Measurements from ENCODE around the gene ZNF366.

The ZNF366 gene

DNA sequence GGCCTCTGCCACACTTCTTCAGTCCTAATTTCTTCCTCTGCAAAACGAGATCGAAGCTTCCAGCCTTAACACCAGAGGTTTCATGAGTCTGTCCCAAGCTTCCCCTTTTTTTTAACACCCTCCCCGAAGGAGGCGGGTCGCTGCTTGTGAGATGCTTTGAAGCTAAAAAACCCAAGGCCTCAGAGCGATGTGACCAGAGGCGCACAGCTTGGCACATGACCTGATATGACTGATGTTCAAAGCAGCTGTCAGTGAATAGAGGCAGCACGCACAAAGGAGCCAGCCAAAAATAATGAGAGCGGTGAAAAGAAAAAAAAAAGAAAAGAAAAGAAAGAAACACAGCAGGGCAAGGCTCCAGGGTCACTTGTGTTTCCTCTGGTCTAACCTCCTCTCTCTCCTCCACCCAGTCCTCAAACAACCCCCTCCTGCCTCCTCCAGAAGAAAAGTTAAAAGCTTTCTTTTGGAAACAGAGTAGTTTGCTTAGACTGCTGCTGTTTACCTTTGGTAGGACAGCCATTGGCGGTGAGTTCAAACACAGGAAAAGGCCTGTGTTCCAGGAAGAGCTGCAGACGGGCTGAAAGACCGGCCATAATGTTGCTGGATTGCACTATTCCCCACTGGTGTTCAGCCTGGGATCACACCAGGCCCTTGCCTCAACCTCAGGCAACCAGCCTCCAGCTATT, 10.9 kb upstream of the ZNF366 start:
- no peak for DNase-seq (ENCODE audit: low read depth in 2 of 2)

DNA sequence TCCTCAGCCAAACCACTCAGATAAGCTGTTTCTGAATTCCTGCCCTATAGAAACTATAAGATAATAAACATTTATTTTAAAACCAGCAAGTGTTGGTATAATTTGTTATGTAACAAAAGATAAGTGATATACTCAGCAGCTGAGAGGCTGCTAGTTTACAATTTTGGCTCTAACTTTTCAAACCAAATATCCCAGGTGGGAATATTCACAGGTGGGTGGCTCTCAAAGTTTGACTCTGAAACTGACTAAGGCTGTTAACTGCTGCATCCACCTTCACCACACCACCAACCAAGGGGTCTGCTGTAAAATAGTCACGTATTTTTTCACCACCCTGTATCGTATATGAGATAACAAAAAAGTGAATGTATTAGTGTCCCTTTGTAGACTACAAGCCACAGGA, 9.7 kb upstream of the ZNF366 start:
- DNase-seq (ENCODE audit: low read depth in 2 of 2): no peak

DNA sequence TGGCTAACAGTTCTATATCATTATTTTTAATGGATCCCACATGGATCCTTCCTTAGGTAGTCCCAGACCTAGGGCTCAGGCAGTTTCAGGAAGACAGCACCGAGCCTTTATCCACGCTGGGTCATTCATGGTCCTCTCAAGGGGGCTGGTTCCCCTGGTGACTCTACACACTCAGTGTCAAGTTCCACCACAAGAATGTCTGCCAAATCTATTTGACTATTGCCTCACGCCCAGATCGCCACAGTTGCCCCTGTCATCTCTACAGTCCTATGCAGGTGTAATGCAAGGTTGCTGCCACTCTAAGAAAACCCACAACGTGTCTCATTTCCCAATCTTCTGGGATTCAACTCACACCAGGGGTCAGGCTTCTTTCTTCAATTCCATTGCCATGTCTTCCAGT, 8.0 kb upstream of the ZNF366 start:
- DNase-seq (ENCODE audit: low read depth in 2 of 2): no peak

DNA sequence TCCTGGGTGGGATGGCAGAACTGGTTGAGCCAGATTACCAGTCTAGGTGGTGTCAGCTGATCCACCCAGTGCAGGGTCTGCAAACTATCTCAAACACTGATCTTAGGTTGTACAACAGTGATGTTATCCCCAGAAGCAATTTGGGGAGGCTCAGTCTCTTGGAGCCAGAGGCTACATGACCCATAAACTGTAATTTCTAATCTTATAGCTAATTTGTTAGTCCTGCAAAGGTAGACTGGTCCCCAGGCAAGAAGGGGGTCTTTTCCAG, 5.3 kb upstream of the ZNF366 start:
- no peak for DNase-seq (ENCODE audit: low read depth in 2 of 2)

DNA sequence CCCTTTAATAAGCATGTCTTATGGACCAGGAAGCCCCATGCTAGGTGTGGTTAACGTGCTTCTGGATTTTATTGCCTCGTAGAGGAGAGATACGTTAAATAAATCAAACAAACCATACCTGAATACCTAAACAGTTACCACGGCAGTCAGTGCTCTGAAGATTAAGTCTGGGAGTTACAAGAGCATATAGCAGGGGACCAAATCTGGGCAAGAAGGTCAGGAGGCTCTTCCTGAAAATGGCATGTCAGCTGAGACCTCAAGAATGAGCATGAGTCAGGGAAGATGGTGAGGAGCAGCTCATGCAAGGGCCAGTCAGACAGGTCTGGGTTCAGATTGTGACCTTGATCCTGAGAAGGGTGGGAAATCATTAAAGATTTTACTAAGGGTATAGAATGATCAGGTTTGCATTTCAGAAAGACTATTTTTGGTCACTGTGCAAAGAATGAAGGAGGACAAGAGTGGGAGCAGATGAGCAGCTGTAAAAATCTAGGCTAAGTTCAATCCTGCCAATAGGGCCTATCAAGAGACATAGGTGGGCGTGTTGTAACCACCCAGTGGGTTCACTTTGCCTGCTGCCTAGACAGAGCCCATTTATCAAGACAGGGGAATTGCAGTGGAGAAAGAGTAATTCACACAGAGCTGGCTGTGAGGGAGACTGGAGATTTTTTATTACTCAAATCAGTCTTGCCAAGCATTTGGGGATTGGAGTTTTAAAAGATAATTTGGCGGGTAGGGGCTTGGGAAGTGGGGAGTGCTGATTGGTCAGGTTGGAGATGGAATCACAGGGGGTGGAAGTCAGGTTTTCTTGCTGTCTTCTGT, 4.8 kb upstream of the ZNF366 start:
- DNase-seq (ENCODE audit: low read depth in 2 of 2): no peak

DNA sequence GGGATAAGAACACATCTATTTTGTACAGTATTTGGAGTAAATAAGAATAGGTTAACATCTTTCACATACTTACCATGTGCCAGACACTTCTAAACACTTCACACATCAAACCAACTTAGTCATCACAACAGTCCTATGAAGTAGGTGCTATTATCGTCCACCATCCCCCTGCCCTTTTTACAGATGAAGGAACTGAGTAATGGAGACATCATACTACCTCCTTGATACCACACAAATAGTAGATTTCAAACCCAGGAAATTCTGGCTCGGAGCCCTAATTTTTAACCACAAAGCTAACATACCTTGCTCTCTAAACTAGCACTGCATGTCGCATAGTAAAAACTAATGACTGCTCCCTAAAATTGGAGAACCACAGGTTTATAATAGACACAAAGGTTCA, 4.2 kb upstream of the ZNF366 start:
- DNase-seq (ENCODE audit: low read depth in 2 of 2): no peak

DNA sequence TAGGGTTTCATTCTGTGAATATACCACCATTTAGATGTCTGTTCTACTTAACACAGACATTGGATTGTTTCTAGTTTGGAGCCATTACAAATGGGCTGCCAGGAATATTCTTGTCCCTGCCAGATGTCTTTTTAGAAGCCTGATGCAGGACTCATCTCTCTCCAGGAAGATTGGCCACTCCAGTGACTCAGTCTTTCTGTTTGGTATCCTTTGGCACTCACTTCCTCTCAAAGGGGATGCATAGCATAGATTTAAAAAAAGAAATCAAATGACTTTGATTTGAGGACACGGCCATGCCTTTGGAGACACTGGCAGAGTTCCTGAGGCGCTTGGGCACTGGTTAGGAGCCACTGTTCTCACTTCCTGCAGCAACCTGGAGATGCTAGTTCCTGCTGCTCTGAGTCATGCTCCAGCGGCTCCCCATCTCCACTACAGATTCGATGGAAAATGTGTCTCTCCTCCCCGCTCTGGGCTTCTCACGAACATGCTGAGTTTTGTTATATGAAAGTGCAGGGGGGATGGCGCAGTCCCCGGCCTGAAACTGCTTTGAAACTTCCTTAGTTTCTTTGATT, 3.5 kb upstream of the ZNF366 start:
- DNase-seq (ENCODE audit: low read depth in 2 of 2): no peak

DNA sequence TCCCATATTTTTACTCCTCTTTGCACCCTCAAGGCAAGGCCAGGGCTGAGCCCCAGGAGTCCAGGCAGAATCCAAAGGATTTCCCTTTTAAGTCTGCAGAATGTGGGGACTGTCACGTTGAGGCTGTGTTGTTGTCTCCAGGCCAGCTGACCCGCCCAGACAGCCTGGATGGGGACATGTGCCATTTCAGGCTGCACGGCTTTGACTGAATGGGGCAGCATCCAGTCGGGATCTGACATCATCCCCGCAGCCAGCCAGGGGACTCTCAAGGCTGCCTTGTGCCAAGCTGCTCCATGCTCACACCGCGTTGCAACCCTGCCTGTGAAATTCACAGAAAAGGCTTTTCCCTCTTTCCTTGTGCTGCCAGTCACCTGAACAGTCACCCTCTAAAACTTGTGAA, 2.2 kb upstream of the ZNF366 start:
- DNase-seq (ENCODE audit: low read depth in 2 of 2): no peak

DNA sequence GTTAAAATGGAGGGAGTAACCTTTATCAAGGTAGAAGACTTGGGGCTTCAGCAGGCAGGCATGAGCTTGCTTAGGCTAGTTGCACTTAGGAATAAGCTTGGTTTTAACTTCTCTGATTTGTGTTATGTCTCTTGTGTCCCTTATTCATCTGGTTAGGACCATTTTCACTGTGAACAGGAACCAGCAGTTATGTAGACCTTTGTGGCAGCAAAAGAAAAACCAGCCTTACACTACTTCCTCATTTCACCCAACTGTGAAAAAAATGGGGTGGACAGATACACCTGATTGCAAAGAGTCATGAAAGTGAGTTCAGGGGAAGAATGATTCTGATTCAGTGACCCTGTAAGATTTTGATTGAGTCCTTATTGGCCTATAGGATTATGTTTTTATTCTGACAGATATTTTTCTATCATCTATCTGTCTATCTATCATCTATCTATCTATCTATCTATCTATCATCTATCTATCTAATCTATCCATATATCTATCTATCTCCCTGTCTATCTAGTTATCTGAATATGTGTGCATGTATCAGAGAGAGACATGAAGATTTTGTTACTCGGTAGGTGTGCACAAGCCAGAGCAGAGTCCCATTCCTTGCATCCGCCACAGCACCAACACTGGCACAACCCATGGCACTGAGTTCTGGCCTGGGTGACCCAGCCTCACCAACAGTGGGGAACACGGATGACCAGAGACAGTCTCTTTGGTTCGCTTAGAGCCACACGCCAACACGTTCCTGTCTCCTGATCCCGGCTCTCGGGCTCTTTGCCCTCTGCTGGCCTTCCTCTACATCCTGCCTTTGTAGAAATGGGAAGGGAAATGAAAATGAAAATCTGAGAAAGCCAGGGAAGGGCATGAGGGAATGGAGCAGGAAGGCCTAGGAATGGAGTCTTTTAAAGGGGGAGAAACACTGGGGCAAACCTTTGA, 1.3 kb upstream of the ZNF366 start:
- no peak for DNase-seq (ENCODE audit: low read depth in 2 of 2)

DNA sequence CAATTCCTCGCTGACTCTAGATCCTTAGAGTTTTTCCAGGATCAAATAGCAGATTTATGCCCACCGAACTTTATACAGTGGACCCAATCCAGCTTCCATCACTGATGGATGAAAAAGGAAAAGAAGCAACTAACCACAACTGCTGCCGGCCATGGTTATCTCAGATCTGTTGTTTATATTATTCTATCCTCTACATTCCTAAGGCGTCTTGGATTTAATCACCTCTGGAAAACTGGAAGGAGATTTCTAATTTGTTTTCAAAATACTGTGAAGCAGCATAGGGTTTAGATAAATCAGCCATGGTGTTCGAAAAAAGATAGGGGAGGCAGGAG, 663 bp upstream of the ZNF366 start:
- DNase-seq (ENCODE audit: low read depth in 2 of 2): no peak

DNA sequence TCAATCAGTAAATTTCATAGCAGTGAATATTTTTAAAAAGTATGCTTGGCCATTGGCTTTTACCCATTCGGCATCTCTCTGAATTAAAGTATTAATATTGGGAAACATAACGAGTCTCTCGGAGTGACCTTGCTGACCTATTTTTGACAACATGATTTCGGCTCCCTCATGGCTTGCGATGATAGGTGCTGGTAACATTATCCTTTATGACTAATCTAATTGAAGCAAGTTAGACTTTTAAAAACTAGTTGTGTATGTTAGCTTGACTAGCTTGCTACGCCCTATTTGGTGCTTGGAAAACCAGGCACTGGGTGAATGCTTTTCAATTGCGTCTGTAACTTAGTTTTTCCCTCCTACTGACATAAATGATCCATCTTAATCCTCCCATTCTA, 1.1 kb downstream of the ZNF366 start:
- DNase-seq (ENCODE audit: low read depth in 2 of 2): no peak

DNA sequence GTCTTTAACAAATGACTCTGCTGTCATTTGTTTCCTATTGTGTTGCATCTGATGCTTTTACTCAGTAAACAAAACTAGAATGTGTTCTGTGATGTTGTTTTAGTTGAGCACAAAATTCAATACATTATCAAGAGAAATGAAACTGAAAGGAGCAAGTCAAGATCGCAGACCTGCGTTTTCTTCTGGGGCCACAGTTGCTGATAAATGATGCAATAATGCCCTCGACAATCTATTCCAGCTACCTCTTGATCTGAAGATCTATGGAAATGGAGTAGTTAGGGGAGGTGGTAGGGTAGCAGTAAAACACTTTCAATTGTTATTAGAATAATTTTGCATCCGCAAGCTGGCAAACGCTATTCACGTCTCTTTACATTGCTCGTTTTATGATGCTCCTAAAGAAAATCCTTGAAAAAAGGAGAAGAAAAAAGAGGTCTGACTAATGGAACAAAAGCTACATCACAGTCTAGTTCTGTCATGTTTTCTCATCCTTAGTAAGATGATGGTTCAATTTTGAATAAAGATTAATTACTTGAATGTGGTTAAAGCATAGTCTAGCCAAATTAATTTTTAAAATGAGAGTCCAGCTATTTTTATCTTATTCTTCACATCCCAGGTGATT, 1.6 kb downstream of the ZNF366 start:
- DNase-seq (ENCODE audit: low read depth in 2 of 2): no peak

DNA sequence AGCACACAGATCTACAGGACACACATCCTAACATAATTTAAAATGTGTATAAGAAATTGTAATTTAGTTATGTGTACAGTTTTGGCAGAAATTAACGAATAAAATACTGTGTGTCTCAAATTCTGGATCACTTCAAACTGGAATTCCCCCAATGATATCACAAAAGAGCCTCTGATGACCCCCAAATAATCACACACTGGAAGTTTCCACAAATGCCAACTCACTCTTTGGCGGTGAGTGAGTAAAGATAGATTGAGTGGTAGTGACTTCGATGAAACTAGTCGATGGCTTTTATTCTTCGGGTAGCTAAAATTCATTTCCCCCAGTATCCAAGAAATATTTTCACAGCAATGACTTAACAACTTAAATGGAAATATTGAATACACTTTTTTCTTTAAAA, 2.2 kb downstream of the ZNF366 start:
- DNase-seq (ENCODE audit: low read depth in 2 of 2): no peak

DNA sequence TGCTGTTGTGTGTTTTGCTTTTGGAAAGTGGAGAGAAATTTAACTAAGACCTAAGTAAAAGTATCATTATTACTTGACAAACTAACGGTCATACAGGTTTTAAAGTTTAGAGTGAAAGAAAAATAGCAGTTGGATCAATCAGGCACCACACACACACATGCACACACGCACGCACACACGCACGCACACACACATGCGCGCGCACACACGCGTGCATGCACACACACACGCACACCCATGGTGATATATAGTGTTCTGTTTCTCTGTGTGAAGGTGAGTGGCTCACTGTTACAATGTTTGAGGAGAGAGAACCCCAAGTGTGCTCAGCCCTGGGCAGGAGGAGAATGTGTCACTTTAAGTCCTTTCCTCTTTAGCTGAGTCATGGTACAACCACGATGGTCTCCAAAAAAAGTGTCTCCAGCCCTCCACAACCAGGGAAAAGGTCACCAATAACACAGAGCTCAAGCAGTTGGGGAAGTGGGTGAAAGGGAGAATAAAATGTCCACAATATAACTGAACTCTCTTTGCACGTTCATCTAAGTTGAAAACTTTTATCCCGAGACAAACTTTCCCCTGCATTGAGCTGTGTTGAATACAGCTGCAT, 3.2 kb downstream of the ZNF366 start:
- DNase-seq (ENCODE audit: low read depth in 2 of 2): no peak

DNA sequence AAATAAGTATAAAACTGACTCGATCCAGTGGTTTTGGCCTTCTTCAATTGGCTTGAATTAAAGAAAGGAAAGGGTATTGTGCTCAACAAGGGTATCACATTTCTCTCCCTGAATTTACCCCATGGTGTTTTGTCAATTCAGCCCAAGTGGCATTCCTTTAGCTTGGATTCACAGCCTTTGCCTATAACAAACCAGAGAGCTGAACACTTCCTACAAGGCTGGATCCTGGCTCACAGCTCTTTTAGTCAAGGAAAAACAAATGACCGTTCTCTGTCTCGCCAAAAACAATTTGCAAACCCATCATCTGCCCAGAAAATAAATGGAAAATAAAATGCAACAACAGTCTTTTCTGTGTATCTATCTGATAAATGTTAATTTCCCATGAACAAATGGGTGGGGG, 5.7 kb downstream of the ZNF366 start:
- no peak for DNase-seq (ENCODE audit: low read depth in 2 of 2)

DNA sequence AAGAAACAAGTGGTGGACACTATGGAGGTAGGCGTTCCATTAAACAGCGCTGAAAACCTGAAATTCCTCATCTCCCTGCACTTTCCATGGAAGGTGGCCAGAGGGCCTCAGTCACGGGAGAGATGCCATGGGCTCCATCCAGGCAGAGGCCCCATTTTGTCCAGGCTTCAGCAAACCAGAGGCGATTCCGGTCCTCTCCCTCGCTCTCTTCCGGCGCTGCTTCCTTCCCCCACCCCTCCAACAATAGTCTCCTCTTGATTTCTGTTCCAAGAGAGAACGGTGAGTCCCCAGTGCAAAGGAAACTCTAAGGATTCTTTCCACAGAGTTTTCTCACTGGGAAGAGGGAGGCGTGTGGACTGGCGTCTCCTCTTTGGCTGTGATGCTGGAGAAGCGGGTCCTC, 7.5 kb downstream of the ZNF366 start:
- no peak for DNase-seq (ENCODE audit: low read depth in 2 of 2)

DNA sequence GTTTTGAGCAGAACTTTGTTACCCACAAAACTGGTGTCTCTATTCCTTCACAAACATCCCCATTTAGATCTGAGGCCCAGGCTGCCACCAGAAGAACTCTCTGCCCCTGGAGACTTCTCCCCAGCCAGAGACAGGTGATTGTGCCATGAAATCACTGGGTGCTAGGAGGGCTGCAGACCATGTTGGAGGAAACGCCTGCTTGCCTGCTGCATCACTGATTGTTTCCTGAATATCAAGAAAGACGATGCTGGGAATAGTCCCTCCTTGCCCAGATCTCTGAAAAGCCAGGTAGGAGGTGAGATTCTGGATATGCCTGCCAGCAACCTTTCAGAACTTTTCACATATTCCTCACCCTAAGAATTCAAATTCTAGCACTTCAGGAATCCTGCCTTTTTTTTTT, 8.1 kb downstream of the ZNF366 start:
- DNase-seq (ENCODE audit: low read depth in 2 of 2): no peak

DNA sequence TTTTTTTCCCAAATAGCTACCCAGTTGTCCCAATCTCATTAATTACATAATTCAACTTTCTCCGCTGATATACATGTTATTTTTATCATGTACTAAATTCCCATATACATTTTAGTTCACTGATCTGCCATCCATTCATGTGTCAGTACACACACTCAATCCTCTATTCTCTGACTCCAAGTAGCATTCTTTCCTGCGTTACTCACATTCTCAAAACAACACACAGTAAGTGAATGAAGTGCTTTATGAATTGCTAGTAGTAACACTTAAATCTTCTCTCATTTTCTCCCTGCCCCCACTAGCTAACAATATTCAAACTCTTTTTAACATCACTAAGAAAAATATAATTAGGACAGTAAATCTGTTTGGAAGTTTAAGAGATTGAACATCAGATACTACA, 8.9 kb downstream of the ZNF366 start:
- DNase-seq (ENCODE audit: low read depth in 2 of 2): no peak

DNA sequence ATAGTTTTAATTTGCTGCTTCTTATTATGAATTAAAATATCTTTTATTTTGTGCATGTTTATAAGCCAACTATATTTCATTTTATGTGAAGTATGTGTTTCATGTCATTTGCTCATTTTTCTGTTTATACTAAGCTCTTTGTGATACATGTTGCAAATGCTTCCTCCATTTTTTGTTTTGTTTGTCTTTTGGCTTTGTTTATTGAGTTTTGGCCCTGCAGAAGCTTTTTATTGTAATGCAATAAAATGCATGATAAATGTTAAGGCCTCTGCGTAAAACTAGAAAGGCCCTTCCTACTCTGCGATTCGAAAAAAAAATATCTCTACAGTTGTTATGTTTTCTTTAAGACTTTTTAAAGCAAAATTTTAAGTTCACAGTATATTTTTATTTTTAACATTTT, 9.4 kb downstream of the ZNF366 start:
- no peak for DNase-seq (ENCODE audit: low read depth in 2 of 2)

DNA sequence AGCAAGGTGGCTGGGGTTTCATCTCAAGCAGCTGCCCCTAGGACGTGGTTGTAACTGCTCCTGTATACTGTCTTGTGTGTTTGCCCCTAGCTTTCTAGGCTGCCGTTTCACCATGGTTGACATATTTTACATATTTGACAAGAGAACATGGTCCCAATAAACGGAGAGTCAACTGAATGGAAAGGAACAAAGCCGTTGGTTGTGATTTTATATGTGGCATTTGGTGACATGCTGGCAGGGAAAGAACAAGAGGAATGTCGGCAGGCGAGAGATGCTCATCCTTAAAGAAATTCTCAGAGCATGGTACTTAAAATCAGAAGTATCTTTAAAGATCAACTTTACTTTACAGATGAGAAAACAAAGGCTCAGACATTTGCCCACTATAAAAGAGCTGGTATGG, 11.8 kb downstream of the ZNF366 start:
- no peak for DNase-seq (ENCODE audit: low read depth in 2 of 2)

DNA sequence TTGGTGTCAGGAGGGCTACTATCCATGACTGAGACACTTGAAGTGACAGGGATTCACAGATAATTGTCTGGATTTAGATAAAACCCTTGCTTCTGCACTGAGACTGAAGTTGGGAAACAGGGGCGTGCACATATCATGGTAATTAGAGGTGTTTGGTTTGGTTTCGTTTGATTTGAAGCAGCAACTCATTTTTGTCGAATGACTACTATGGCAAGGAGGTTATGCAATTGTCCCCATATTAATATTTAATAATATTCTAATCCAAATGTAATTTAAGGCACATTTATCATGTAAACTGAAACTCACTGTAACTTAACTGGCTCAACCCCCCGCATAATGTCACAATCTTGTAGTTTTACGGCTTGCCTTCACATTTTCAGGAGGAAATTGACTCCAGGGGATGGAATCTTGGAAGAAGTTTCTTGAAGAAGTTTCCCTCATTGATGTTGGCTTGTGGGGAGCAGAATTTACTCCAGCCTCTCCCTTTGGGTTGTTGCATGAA, 12.5 kb downstream of the ZNF366 start:
- no peak for DNase-seq (ENCODE audit: low read depth in 2 of 2)

DNA sequence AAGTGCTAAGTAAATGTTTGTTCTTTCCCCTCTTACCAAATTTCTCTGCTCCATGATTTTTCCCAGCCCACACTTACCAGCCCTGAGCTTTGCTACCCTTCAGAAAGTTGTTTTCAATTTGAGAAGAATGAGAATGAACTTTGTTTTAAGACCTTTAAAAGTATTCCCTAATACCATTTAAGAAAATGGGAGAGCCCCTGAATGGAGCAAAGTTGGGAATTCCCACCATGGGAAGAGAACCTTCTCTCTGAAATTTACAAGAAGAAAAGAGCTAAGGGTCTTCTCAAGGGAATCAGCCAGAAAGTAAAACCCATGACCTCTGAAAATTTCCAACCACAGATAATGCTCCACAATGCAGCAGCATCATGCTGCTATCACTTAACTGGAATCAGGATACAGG, 17.7 kb downstream of the ZNF366 start:
- DNase-seq (ENCODE audit: low read depth in 2 of 2): no peak

All from stimulated activated CD4-positive, alpha-beta T cell treated with anti-CD3 and anti-CD28 coated beads, Interleukin-1b, Interleukin-23, amount 100 ng/mL, for 1 hour (primary cell).